Right forelimb (tissue), 1 donor: ENCODE measurements around the gene FOXN1.
"Not testable (repeated sequence)": the region's sequence is repeated elsewhere in the genome, so short reads cannot be mapped to it uniquely, and the experiment has no call there.

Experiments used
- DNase-seq: peaks from one replicate; pipeline ENCODE4 v3.0.0-alpha.2; 2018

FOXN1 gene

GRCh38 chr17:28549236-28550132 is 43.3 kb downstream of the FOXN1 start:
- no peak for DNase-seq

DNA sequence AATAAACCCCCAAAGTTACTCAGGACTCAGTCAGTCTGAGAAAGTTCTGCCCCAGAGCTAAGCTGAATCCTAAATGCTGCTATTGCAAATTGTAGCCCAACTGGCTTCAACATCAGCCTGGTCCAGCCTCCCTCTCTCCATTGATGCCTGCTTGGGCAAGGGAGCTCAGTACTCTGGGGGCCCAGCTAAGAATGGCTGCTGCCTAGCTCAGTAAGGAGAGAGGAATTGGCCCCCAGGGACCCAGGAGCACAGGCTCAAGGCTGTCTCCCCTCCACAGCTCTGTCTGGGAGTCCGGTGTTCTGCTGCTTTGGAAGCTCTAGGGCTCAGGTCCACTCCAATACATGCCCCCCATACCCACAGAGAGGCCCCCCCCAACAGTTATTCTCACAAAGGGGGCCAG is 44.7 kb downstream of the FOXN1 start:
- no peak for DNase-seq

GRCh38 chr17:28551421-28552175 is 45.5 kb downstream of the FOXN1 start:
- no peak for DNase-seq

- peak; percentile 89 for DNase-seq
Observed at GRCh38 chr17:28552176-28552999, 46.2 kb downstream of the FOXN1 start, which contains the start of gene UNC119. Gene UNC119 (minus strand): TSS chr17:28552624. CDS start chr17:28552557, 67 bp downstream.

DNA sequence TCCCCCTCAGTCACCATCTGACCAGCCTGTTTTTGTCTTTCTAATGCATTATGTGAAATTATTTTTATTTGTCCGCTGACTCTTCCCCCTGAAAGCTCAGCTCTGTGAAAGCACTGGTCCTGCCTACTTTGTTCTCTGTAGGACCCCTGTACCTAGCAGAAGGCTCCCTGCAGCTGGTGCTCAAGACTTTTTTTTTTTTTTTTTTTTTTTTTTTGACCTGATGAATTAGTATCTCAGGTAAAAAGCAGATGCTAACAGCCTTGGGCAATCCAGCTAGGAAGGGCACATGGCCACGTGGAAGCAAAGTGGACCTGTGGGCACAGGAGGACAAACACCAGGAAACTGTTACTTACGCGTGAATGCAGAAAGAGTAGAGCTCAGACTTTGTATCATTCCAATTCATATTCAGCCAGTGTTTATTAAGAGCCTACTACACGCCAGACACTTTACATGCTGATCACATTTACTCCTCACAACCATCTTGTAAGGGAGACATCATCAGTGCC is 46.9 kb downstream of the FOXN1 start:
- DNase-seq = no peak

DNA sequence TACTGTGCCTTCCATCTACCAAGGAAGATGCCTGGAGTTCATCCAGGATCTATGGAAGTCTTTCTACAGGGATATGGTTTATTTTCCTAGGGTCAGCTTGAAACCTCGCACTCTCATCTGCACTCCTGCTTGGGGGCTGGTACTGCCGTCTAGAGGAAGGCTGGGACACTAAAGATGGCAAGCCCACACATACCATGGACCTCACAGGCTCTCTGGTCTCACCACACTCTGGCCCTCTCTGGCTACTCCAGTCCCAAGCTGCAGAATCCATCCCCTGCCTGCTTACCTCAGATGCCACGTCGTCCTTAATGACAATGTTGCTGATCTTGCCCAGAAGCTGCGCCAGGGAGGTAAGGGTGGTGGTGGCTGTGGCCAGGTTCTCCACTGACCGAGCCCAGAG is 48.4 kb downstream of the FOXN1 start:
- DNase-seq = no peak

GRCh38 chr17:28555022-28555421 is 48.9 kb downstream of the FOXN1 start:
- no peak for DNase-seq

GRCh38 chr17:28563475-28563874 is 57.3 kb downstream of the FOXN1 start:
- DNase-seq = no peak

DNA sequence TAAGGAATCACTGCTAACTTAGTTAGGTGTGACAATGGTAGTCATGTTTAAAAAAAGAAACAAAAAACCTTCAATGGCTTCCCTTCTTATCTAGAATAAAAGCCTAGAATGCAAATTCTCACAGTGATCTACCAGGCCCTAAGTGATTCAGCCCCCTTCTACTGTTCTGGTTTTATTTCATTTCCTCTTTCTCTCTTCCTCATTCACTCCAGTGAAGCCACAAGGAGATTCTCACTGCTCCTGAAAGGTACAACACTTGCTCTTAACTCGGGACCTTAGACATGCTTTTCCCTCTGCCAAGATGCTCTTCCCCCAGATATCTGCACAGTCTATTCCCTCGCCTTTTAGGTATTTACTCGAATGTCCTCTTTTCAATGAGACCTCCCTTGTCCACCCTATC is 61.5 kb downstream of the FOXN1 start:
- no peak for DNase-seq

DNA sequence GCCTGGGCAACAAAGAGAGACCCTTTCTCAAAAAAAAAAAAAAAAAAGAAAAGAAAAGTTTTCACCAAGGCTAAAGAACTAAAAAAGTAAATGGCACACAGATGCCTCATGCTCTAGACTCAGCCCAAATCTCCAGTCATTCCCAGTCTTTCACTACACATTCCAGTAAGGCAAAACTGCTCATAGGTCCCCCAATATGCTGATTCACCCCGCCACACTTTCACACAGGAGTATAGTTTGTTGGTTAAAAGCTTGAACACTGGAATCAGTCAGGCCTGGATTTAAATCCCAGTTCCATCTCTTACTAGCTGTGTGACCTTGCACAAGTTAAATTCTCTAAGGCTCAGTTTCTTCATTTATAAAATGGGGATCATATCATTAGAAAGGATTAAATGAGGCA is 63.3 kb downstream of the FOXN1 start:
- DNase-seq = no peak

GRCh38 chr17:28570716-28571360 is 64.7 kb downstream of the FOXN1 start:
- DNase-seq = no peak

GRCh38 chr17:28571361-28572122 is 65.4 kb downstream of the FOXN1 start, which contains the start of gene PIGS:
Gene PIGS (minus strand): TSS chr17:28571524. CDS start chr17:28571496, 28 bp downstream.
- peak; percentile 93 for DNase-seq

- no peak for DNase-seq
Observed at GRCh38 chr17:28572259-28573039, 66.3 kb downstream of the FOXN1 start.

DNA sequence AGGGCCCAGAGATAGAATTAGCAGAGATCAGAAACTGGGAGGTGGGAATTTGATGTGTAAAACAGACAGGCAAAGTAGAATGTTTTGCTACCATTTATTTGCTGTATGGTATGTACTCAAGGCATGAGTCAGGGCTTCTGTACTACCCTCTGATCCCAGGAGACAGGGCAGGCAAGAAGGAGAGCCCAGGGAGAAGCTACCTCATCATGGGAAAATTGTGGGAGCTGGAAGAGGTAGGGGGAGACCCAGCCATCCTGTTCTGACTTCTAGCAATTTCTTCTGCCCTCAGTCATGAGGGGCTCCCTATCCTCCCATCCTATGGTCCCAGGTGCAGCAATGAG is 66.9 kb downstream of the FOXN1 start:
- no peak for DNase-seq

DNA sequence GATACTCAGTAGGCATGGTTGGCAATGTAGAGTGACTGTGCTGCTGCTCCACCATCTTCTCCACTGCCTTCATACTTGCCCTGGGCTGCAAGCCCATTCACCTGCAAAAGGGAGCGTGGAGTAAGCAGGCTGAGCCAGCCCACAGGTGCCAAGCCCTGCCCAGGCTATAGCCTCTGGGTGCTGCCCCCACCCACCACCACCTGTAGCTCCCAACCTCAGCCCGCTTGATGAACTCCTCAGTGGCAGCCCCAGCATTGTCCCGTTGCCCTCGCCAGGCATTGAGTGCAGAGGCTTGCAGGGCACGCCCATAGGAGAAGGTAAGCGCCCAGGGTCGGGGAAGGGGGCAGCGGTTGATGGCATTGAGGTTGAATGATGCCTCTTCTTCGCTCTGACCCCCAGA is 67.4 kb downstream of the FOXN1 start:
- DNase-seq = no peak

DNA sequence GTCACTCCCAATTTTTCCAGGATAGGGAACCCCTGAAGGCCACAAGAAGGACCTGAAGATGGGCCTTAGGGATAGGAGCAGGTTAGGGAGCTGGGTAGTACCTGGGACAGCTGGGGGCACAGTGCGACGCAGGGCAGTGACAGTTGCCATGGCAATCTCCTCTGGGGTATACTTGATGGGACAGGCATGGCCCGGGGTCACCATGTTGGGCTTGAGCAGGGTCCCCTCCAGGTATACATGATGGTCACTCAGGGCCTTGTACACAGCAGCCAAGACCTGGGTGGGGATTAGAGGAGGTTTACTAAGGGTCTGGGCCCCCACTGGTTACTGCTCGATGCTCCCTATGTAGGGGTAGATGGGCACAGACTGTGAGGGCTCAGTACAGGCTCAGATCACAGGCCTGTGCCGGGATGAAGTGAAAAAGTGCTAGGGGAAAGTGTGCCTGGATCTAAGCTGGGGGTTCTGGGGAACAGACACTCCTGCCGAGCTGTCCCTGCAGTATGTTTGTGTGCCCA is 67.9 kb downstream of the FOXN1 start:
- no peak for DNase-seq

DNA sequence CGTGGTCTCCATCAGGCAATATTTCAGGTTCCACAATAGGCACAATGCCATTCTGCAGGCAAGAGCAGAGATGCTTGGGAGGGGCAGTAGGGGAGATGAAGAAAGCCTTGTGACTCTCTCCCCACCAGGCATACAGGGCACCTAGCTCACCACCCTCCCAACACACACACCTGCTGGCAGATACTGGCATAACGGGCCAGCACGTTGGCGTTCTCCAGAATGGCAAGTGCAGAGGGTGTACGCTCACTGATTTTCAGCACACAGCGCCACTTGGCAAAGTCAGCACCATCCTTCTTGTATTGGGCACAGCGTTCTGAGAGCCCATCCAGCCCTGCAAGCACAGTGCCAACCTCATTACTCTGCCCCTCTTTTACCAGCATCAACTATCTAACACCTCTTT is 68.4 kb downstream of the FOXN1 start:
- DNase-seq = no peak

DNA sequence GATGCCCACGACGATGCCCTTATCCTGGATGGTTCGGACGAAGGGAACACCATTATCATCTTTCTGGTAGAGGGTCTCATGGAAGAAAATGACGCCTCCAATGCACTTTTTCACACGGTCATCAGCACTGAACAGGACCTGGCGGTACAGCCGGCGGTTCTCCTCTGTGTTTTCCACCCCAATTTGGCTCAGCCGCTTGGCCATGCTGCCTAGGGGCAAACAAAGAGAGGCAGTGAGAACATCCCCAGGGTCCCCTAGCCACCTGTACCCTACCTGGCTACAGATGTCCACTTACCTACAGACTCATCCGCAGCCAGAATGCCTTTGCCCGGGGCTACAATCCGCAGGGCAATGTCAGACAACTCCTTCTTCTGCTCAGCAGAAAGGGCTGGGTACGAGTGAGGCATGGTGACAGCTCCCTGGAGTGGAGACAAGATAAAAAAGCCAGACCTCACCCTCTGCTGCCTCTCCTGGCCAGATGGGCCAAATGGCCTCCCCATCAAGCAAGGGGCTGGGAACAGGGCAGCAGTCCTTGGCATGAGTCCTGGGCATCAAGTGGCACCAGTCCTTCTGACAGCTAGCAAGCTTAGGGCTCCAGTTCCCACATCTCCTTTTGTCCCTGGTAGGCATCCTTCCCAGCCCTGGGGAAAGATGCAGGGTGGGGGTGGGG is 69.1 kb downstream of the FOXN1 start:
- no peak for DNase-seq

DNA sequence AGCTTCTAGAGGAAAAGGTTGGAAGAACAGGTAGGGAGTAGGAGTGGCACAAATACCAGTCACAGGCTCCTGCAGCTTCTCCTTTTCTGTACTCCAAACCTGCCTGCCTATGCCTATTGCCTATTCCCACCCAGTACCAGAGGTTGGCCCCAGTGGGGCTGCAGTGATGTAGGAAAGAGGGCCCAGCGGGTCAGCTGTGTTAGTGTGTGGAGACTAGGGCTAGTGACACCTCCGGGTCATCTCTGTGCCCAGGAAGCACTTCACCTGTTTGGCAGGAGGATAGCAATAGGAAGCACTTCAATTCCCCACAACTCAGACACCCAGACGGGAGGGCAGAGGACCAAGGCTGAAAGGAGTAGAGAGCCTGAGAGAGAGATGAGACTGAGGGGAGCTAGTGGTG is 69.9 kb downstream of the FOXN1 start:
- DNase-seq = not testable (repeated sequence)
